ENCODE results near the gene KDM2A.

The KDM2A gene

DNA sequence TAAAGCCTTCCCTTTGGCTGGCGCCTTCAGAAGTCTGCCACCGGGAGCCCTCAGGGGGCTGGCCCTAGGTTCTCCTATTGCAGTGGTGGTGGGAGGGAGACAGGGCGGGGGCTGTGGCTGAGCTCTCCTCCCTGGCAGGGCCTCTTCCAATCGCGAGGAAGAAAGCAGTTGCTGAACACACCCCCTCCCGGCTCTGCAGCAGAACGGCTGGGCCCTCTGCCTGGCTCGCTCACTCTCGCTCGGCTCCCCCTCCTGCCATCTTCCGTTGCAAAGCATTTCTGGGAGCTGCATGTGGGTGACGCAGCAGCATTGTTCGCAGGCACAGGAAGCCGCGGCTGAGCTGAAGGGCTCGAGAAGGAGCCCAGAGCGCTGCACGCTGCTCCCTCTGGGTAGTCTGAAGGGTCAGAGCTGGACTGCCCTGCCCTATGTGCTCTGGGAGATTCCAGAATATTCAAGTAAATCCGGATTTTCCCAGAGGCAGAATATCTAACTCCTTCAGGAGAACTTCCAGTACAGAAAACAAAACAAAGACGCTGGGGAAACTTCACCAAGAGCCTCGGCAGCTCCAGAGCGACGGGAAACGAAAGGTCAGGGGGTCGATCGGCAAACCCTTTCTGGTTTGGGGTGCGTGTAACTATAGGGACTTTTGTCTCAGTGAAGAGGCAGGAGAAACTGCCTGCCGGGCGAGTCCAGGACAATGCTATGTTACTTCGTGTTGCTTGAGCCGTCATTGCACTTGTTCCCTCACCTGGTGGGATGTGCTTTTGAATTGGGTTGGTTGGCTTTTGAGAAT is 120.9 kb downstream of the KDM2A start:
- DNase-seq = peak; percentile 98

- DNase-seq = peak; percentile 90
Observed at GRCh38 chr11:67240576-67241389, 121.7 kb downstream of the KDM2A start.

DNA sequence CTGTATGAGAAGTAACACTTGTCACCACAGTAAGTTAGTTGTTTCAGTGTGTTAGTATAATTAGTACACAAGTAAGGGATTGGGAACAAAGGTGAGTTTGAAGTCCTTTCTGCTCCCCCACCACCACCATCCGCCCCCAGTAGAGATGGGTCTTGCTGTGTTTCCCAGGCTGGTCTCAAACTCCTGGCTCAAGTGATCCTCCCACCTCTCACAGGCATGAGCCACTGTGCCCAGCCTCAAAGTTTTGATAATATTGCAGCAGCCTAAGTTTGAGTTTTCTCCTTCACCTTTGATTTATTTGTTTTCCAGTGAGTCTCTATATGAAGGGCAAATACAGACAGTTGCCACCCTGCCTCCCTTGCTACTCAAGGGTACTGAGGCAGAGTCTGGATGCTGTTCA is 123.5 kb downstream of the KDM2A start:
- no peak for DNase-seq

DNA sequence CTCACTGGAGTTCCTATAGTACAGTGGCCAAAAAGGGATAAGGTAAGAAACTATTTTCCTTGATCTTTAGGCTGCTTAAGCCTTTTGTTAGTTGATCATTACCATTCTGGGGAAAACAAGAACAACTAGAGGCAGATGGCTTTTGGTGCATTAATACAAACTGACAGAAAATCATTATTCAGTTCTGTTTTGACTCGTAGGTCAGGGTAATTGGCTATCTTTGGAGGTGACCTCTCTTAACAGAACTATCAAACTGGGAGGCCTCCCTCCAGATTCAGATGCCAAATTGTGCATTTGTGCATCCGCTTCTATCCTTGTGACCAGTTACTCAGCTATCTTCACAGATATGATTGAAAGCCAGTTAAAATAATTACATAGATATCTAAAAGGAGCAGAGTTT is 124.0 kb downstream of the KDM2A start:
- DNase-seq = no peak

- no peak for DNase-seq
Observed at GRCh38 chr11:67245046-67245445, 126.0 kb downstream of the KDM2A start.

DNA sequence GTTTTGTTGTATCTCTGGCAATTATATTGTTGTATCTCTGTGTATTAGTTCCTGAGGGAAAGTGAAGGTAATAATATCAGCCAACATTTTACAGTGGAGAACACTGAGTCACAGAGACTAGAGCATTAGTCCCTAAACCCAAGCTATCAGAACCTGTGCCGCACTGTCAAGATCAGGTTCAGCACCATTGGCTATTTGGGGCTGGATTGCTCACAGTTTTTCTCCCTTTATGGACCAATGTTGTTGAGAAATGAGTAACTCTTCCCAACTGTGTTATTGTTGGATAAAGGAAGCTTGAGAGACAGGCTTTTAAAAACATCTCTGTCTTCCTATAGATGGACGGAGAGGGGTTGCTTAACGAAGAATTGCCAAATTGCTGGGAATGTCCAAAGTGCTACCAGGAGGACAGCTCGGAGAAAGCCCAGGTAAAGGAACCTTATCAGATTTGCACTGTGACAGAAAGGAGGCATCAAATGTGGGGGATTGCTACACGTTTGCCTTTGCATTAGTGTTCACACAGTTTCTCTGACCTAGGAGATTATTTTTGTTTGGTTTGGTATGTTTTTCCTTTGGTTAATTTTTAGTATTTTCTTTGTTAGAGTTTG is 129.0 kb downstream of the KDM2A start:
- DNase-seq = no peak

DNA sequence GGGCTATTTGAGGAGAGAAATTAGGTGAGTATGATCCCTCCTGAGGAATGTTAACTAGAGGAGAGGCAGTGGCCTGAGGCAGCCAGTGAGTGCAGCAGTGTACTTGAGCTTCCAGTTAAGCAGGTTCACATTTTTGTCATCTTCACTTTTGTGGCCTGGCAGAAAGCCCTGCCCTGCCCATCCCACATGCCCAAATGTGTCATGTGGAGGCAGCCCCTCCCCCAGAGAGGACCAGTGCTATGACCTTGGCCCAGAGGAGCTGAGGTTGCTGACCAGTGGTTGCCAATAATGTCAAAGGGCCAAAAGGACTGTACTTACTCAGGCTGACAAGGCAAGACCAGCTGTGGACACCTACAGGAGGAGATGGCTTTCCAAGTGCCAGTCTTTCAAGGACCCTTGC is 129.6 kb downstream of the KDM2A start:
- DNase-seq = no peak

- DNase-seq = no peak
Observed at GRCh38 chr11:67250059-67251043, 131.3 kb downstream of the KDM2A start.

DNA sequence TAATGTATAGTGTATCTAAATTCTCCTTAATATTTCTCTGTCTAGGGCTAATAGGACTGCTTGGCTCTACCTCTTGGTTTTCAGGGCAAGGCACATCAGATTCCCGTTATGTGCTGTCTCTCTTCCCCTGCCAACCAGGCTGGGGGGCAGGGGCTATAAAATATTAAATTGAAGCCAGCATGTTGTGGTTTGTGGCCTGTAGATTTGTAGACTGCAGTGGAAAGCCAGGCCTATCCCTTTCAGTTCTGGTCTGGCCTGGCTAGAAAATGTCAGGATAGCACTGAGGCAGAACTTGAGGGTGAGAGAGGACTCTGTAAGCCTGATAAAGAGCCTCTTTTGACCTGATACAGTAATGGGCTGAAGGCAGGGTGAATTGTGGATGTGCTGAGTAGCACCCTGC is 132.8 kb downstream of the KDM2A start:
- DNase-seq = no peak

DNA sequence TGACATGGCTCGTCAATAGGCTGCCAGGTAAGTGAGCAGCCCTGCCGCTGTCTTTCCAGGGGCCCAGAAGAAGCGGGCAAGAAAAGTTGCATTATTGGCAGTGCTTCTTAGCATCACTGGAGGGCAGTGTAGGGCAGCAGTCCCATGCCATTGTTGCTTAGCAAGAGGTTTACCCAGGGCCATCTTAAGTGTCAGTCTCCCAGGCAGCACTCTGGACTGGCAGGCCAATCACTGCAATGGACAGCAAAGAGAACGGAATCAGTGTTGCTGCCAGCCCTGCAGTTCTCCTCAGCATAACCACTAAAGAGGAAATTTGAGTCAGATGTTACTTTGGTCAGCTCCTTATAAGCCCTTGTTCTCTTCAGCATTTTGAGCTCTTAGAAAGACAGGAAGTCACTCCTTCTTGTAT is 133.8 kb downstream of the KDM2A start:
- DNase-seq = no peak

DNA sequence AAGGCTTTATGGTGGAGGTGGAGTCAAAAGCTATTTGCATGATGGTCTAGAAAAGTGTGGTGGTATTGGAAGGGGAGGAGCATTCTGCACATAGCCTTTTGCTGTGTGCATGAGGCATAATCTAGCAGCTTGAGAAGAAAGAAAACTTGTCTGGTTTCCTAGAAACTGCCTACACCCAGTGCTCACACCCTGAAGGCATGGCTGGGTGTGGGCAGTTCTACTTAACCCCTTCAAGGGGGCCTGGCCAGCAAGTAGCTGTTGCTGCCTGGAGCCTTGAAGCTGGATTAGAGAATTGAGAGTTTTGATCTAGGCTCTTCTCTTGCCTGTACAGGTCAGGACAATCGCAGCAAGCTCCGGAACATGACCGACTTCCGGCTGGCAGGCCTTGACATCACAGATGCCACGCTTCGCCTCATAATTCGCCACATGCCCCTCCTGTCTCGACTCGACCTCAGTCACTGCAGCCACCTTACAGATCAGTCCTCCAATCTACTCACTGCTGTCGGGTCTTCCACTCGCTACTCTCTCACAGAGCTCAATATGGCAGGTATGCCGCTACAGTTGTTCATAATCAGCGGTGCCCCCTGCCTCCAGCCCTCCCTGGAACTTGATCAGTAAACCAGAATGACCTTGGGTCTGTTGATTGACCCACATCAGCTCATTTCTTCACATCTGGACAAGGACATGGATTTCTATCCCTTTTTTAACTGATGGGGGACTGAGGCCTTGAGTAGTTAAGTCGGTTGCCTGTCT is 135.0 kb downstream of the KDM2A start:
- no peak for DNase-seq

DNA sequence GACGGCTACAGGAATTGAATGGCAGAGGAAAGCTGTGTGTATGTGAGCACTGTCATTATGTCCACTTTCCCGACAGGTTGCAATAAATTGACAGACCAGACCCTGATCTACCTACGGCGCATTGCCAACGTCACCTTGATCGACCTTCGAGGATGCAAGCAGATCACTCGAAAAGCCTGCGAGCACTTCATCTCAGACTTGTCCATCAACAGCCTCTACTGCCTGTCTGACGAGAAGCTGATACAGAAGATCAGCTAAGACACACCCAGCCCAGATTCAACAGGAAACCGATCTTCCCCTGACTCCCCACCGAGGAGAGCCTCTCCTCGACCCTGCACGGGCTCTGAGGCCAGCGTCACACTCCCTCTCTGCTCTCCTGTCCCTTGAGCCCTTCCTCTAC is 135.7 kb downstream of the KDM2A start:
- DNase-seq = no peak

- no peak for DNase-seq
Observed at GRCh38 chr11:67255353-67255752, 136.3 kb downstream of the KDM2A start.

DNA sequence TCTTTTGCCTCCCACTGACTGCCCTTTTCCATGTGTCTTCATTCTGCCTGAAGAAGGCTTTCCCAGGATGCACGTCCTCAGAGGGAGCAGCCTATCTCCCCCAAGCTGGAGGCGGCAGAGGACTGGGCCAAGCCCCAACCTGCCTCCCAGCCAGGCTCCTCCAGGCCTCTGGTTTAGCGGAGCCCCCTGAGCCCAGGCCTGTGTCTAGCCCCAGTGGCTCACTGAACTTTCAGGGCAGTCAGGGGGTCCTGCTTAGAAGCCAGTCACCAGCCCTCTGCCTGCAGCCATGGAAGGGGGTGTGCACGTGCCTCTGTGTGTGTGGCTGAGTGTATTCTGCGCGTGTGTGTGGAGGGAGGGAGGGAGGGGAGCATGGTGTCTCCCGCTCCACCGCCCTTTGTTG is 136.8 kb downstream of the KDM2A start:
- DNase-seq = no peak

DNA sequence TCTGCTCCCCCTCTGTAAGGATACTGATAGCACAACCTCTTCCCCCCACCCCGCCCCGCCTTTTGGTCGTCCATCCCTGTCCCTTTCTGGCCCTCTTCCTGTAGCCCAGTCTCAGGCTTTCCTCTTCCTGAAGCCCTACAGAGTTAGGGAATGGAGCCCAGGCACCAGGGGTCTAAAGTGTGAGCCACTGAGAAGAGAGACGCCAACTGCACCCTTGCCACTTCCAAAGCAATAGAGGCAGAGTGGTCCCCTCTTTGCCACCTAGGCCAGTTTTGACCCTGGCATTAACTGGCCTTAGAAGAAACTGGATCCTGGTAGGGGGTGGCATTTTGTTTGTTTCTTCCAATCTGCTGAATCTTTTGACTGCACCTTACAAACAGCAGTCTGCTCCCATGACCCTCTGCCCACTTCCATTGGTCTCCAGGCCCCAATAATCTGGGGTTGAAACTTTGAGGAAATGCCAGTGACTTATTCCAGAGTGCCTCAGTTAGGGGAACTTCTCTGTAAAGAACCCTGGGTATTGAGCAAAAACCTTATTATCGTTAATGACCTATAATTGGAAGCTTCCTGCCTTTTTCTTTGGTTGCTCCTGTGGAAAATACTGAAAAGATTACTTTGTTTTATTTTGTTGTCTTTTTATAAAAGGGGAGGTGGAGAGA is 137.5 kb downstream of the KDM2A start:
- DNase-seq = no peak

DNA sequence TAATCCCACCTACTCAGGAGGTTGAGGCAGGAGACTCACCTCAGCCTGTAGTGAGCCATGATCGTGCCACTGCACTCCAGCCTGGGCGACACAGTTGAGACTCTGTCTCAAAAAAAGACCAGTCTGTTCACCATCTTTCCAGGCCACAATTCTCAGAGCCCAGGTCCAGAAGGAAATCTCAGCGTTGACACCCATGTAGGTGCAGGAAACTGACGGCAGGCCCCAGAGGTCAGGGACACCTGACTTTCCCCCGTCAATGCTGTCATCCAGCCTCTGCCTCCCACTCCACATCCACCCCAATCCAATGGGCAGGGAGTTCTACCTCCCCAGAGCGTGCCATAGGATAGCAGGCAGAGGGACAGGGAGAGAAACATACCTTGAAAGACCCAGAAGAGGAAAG is 141.3 kb downstream of the KDM2A start:
- DNase-seq = no peak

DNA sequence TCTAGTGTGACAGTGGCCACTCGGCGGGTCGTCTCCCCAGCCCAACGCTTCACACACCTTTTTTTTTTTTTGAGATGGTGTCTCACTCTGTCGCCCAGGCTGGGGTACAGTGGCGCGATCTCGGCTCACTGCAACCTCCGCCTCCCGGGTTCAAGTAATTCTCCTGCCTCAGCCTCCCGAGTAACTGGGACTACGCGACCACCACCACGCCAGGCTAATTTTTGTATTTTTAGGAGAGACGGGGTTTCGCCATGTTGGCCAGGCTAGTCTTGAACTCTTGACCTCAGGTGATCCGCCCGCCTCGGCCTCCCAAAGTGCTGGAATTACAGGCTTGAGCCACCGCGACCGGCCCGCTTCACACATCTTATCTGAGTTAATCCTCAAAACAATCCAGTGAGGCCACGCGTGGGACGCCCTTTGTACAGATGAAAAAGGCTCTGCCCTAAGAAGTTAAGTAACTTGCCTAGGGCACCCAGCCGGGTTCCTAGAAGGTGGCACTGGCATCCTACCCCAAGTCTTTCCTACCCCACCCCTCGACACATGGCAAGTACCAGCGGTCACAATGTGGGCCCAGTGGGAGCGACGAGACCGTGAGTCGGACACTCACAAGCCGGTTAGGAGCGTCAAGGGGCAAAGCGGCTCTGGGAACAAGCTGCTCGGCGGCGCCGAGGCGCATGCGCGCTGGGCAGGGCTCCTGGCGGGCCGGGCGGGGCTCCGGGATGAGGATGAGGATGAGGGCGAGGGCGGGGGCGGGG is 142.0 kb downstream of the KDM2A start:
- DNase-seq = peak; percentile 80

DNA sequence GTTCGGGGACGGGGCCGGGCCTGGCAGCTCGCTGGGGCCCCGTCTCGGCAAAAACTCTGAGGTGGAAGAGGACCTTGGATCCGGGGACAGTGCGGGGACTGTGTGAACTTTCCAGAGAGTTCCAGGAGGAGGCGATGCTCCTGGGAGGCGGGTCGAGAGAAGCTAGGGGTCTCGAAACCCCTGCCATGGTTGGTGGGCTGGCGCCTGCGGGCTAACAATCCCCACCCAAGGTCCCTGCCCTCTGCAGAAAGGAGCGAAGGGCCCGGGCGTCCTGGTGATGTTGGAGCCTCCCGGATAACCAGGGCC is 142.5 kb downstream of the KDM2A start:
- no peak for DNase-seq

- no peak for DNase-seq
Observed at GRCh38 chr11:67261946-67262681, 143.1 kb downstream of the KDM2A start.
